Cardiac fibroblast (primary cell): ENCODE data around the gene ZNF200.

ENCODE experiments used
- DNase-seq, 2 donors: peaks; one replicate each; pipeline versions ENCODE4 v3.0.0 to v3.0.0-alpha.2; 2010; ENCODE audit warnings: low read depth in 2 of 2
- H3K4me3 ChIP-seq, 2 donors: replicated peaks in 1 of 2; 1 replicate in 1 of 2; 2 replicates in 1 of 2; pipeline ENCODE4 v1.5.1; 2011; ENCODE audit warnings: low read depth in 2 of 2, low read length in 2 of 2, mild to moderate bottlenecking in 2 of 2, moderate library complexity in 1 of 2
- TF ChIP-seq, protein P1 (sequence below): IDR thresholded peaks from one replicate; pipeline ENCODE4 v1.5.1; 2011; ENCODE audit warnings: low read depth, mild to moderate bottlenecking, low read length, inconsistent platforms

The ZNF200 gene, protein sequence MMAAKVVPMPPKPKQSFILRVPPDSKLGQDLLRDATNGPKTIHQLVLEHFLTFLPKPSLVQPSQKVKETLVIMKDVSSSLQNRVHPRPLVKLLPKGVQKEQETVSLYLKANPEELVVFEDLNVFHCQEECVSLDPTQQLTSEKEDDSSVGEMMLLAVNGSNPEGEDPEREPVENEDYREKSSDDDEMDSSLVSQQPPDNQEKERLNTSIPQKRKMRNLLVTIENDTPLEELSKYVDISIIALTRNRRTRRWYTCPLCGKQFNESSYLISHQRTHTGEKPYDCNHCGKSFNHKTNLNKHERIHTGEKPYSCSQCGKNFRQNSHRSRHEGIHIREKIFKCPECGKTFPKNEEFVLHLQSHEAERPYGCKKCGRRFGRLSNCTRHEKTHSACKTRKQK

DNA sequence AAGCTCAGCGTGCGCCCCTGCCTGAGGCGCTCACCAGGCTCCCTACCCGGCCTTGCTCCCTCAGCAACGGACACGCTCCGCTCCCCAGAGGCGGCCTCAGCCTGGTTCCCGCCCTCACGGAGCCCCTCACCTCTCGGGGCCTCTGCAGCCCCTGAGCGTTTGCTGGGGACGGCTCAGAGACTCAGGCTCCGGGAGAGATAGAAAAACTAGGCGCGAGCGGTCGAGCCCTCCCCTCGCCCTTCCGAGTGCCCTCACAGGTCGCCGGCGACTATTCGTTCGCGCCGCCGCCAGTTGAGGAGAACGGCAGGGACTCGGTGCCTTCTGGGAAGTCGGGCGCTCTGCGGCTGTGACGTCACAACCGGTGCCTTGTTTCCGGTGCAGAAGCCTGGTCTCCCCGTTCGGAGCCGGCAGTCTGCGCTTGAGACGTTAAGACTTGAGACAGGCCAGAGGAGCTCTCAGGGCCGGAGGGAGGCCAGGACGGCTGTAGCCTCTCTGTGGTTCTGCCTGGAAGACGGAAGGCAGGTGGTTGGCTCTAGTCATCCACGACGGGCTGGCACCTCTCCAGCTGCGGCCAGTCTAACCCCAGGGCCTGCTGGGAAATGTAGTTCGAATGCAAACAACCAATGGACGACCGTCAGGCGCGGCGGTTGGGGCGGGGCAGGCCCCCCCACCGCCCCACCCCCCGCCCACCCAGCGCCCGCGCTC lies at the start of gene ZNF200:
Gene ZNF200, minus strand, starts transcription at position 302 of the 705 bp plus-strand sequence. CDS start 1,403 bp downstream, outside the sequence.
- TF ChIP-seq, protein P1, sequence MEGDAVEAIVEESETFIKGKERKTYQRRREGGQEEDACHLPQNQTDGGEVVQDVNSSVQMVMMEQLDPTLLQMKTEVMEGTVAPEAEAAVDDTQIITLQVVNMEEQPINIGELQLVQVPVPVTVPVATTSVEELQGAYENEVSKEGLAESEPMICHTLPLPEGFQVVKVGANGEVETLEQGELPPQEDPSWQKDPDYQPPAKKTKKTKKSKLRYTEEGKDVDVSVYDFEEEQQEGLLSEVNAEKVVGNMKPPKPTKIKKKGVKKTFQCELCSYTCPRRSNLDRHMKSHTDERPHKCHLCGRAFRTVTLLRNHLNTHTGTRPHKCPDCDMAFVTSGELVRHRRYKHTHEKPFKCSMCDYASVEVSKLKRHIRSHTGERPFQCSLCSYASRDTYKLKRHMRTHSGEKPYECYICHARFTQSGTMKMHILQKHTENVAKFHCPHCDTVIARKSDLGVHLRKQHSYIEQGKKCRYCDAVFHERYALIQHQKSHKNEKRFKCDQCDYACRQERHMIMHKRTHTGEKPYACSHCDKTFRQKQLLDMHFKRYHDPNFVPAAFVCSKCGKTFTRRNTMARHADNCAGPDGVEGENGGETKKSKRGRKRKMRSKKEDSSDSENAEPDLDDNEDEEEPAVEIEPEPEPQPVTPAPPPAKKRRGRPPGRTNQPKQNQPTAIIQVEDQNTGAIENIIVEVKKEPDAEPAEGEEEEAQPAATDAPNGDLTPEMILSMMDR, result no peak
- peak within 1 kb of the TSS; percentile 77 to 98 for H3K4me3 ChIP-seq
- peak; percentile 97 for DNase-seq

DNA sequence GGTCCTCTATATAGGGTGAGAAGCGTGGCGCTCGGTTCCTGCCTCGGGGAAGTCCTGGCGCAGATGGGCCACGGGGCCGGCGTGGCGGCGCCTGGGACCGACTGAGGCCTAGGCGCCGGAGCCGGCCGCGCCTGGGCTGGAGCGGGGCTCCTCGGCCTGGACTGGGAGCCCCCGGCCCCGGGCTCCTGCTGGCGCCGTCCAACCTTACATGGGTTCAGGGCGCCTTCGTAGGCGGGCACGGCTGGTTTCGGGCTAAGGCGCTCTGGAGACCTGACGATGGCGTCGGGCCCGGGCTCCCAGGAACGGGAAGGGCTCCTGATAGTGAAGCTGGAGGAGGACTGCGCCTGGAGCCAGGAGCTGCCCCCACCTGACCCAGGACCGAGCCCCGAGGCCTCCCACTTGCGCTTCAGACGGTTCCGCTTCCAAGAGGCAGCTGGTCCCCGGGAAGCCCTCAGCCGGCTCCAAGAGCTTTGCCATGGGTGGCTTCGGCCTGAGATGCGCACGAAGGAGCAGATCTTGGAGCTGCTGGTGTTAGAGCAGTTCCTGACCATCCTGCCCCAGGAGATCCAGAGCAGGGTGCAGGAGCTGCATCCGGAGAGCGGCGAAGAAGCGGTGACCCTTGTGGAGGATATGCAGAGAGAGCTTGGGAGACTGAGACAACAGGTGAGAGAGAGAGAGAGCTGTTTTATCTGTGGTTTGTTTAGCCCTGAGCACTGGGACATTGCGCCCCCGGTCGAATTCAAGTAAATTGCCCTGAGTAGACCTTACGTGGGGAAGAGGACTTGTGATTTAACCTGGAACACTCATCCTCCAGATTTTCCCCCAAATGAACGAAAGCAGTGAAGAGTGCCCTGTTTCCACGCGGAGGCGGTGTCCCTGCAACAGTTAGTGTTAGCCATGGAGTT lies 48.8 kb upstream of the ZNF200 start:
- TF ChIP-seq, protein P1, result no peak
- DNase-seq, result peak in 1 of 2 donors; percentile 9

DNA sequence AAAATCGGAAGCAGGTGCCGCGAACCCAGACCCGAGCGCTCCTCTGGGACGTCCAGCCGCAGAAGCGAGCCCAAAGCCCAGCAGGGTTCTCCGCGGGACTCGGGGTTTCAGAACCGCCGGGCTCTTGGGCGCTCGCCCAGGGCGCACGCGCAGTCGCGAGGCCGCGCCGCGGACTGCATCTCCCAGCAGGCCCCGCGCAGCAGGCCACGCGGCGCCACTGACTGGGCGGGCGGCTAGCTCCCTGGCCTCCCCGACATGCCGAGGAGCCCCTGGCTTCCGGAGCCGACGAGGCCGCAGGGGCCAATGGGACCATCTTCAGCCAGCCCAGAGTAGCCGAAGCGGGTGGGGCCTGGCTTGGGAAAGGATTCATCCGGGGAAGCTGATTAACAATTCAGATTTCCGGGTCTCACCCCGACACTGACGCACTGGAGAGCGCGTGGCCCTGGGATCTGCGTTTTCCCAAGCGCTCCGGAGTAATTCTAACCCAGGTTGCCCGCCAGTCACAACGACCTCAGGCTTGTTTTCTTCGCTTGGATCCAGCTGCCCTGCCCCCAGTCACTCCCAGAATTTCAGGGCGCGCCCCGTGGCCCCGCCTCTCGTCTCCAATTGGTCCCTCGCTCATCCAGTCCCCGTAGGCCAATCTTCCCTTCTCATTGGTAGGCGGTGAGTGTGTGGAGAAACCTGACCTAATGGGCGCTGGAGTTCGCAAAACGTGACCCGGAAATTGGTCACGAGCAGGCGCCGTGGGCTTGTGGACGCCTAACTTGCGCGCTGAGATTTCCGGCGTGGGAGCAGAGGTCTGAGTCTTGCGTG lies 48.0 kb upstream of the ZNF200 start, which contains the start of gene ZNF263:
Gene ZNF263, plus strand, starts transcription at position 762 of the 813 bp plus-strand sequence. CDS start 328 bp downstream, outside the sequence.
- peak; percentile 99 for DNase-seq
- H3K4me3 ChIP-seq, result peak within 1 kb of the TSS; percentile 92 to 99
- TF ChIP-seq, protein P1, result no peak

More for the DNA sequence above, 48.8 kb upstream of the ZNF200 start:
- peak overlapping the region; percentile 92 to 99 for H3K4me3 ChIP-seq

DNA sequence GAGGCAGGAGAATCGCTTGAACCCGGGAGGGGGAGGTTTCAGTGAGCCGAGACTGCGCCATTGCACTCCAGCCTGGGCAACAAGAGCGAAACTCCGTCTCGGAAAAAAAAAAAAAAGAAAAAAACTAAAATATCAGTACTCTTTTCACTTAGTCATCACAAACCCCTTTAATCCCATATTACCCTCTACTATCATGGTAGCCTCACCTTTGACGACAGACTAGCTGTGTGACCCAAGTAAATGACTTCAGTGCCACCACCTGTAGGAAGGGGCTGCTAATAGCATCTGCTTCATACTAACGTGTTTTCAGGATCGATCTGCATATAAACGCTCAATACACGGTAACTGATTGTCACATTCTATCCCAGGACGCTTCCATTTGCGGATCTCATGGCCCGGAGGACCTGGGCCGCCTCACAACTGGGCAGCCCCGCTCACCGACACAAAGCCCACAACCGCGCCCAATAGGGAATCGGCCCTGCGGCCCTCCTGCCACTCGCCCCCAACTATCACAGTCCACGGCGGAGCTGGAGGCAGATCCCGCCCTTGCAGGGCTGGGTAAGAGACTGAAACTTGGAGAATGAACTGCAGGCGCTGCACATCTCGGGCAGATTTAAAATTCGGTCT lies 47.3 kb upstream of the ZNF200 start:
- TF ChIP-seq, protein P1, result no peak
- DNase-seq, result no peak
- peak overlapping the region; percentile 92 to 99 for H3K4me3 ChIP-seq

DNA sequence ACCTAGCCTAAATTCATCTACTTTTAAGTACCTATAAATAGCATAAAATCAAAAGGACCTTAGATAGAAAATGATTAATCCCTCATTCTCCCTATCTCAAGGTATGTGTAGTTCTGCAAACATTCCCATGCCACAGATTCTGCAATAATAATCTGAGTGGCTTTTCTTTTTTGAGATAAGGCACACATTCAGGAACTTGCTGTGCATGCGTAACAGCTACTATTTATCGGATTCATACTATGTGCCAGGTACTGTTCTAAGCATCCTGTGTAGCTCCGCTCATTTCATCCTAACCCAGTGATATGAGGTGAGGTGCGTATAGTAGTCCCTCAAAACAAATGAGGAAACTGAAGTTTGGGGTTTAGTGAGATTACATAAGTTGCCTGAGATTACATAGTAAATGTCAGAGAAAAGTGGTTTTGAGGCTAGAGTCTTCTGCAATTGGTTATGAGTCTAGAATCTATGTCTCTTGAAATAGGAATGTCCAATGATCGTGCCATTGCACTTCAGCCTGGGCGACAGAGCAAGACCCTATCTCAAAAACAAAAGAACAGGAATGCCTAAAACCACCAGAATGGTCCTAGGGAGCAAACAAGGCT lies 46.4 kb upstream of the ZNF200 start:
- no peak for DNase-seq
- H3K4me3 ChIP-seq, result no peak overlapping the region
- TF ChIP-seq, protein P1, result no peak
